HepG2 (cell line): ENCODE data around the gene MAGI1.

Experiments used
- CREB1 ChIP-seq, 2 experiments: fragments of 450-650 bp in 1 of 2; IDR thresholded peaks; 2 replicates each; pipeline ENCODE4 v1.6.1; 2016 to 2017; ENCODE audit warnings: control low read depth in 1 of 2, mild to moderate bottlenecking in 1 of 2, missing compliant biosample characterization in 1 of 2, missing genetic modification characterization in 1 of 2
- RAD21 ChIP-seq: fragments of 450-650 bp; formaldehyde crosslinking; IDR thresholded peaks from 2 replicates; pipeline ENCODE4 v1.5.0; 2020; ENCODE audit warnings: mild to moderate bottlenecking
- XRCC5 ChIP-seq: fragments of 200-400 bp; formaldehyde crosslinking; optimal IDR thresholded peaks from 2 replicates; pipeline ENCODE3; 2017; ENCODE audit warnings: mild to moderate bottlenecking, low read length
- TF ChIP-seq, protein P1 (sequence below): sonication (generic); formaldehyde crosslinking; IDR thresholded peaks from 2 replicates; pipeline ENCODE4 v1.5.0; 2020; ENCODE audit warnings: missing genetic modification reagents

DNA sequence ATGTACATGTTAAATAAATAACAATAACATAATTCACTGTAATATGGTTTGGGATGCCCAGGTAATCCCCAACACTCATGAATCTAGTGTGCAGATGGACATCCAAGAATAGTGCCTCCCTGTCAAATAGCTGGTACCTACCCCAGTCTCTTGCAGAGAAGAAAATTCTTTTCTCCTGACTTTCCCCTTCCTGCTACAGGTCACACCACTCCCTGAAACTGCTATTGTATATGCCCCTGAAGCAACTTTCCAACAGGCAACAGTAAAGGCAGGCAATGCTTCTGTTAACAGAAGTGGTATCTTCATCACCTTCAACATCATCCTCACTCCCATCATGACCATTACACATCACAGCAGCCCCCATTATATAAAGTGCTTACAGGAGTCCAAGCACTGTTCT is 431.6 kb downstream of the MAGI1 start:
- TF ChIP-seq, protein P1, sequence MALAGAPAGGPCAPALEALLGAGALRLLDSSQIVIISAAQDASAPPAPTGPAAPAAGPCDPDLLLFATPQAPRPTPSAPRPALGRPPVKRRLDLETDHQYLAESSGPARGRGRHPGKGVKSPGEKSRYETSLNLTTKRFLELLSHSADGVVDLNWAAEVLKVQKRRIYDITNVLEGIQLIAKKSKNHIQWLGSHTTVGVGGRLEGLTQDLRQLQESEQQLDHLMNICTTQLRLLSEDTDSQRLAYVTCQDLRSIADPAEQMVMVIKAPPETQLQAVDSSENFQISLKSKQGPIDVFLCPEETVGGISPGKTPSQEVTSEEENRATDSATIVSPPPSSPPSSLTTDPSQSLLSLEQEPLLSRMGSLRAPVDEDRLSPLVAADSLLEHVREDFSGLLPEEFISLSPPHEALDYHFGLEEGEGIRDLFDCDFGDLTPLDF (CRISPR knock-in tag) = no peak
- TF ChIP-seq RAD21 (CRISPR knock-in tag) (no peak), CREB1 (IDR thresholded peaks at IDR 0.05) (no peak), CREB1 (CRISPR knock-in tag; IDR thresholded peaks at IDR 0.05) (no peak), XRCC5 (no peak)
